Kidney (tissue), 14 donors: ENCODE results near the gene SLC51B. TPM values are rescaled to one million over a fixed set of nuclear protein-coding genes. Genes with fewer than 3 reads are reported as not detected.

Experiments
- DNase-seq, 5 donors: peaks; one replicate each; pipeline ENCODE4 v3.0.0-alpha.2; 2013 to 2020
- FAIRE-seq: peaks from 2 replicates; lab custom pipeline; 2012; peaks lifted over from hg19 to GRCh38; lab: Jason Lieb, UNC
- H3K27ac ChIP-seq, 2 donors: one replicate each; pipeline ENCODE4 v1.7.0; 2013; ENCODE audit warnings: low read depth in 2 of 2, low read length in 2 of 2, inconsistent platforms in 1 of 2
- H3K27me3 ChIP-seq: one replicate; pipeline ENCODE4 v1.7.1; 2013; ENCODE audit warnings: low read length, inconsistent platforms; ENCODE audit not compliant: control insufficient read depth, insufficient read depth
- H3K36me3 ChIP-seq, 3 donors: one replicate each; pipeline versions ENCODE4 v1.7.0 to v1.7.1; 2013; ENCODE audit warnings: low read length in 3 of 3, control low read depth in 1 of 3, inconsistent platforms in 1 of 3; ENCODE audit not compliant: insufficient read depth in 3 of 3, control insufficient read depth in 2 of 3
- H3K4me1 ChIP-seq, 3 donors: one replicate each; pipeline versions ENCODE4 v1.7.0 to v1.7.1; 2013; ENCODE audit warnings: low read length in 3 of 3, inconsistent platforms in 1 of 3, low read depth in 1 of 3; ENCODE audit not compliant: control insufficient read depth in 2 of 3, insufficient read depth in 2 of 3
- H3K4me3 ChIP-seq, 3 donors: one replicate each; pipeline versions ENCODE4 v1.7.0 to v1.8.1; 2013; ENCODE audit warnings: low read length in 3 of 3, control low read depth in 1 of 3, inconsistent platforms in 1 of 3
- H3K9ac ChIP-seq, 3 donors: one replicate each; pipeline versions ENCODE4 v1.7.0 to v1.7.1; 2013; ENCODE audit warnings: low read length in 3 of 3, control low read depth in 1 of 3, inconsistent platforms in 1 of 3
- H3K9me3 ChIP-seq, 3 donors: one replicate each; pipeline versions ENCODE4 v1.7.0 to v1.7.1; 2013; ENCODE audit warnings: low read length in 3 of 3, control low read depth in 1 of 3, inconsistent platforms in 1 of 3; ENCODE audit not compliant: control insufficient read depth in 2 of 3, insufficient read depth in 1 of 3
- CTCF ChIP-seq: IDR thresholded peaks from 3 replicates; pipeline ENCODE4 v1.5.1; 2012; ENCODE audit warnings: mild to moderate bottlenecking, moderate library complexity, borderline replicate concordance; ENCODE audit not compliant: insufficient read depth; ENCODE audit errors: extremely low read depth
- intact Hi-C: fragments of 100-400 bp; cut with DNase I; formaldehyde crosslinking; loops from one replicate; pipeline ENCODE4 v1.11.1; 2022
- polyA plus RNA-seq: library from polyadenylated mRNA; stranded (reverse); fragments of 350-450 nt; fragmentation: Illumina TruSeq; extraction: RNeasy Lipid Tissue Mini Kit (QIAGEN cat#74804); gene quantifications from one replicate; pipeline ENCODE4 v1.2.3, GENCODE V29; 2014; ENCODE audit warnings: low read depth, low replicate concordance; ENCODE audit not compliant: insufficient read depth
- total RNA-seq: library from RNA; stranded (reverse); fragmentation: NEBNext Ultra II Directional; extraction: Animal tissue kit (Norgen Biotek cat#: 25700); gene quantifications from one replicate; pipeline ENCODE4 v1.2.1, GENCODE V29; 2021
- donor health status: control.
- donor health status: control.
- donor health status: control.
- donor health status: control.
- donor health status: control.
- donor health status: DM: yes; HTN: yes; CAD: no.
- donor health status: Normal renal cell carcinoma (clear cell type).

SLC51B gene
- total and polyA plus RNA-seq, 2 donors from 2014 or later = 2.9 to 40.9 TPM

DNA sequence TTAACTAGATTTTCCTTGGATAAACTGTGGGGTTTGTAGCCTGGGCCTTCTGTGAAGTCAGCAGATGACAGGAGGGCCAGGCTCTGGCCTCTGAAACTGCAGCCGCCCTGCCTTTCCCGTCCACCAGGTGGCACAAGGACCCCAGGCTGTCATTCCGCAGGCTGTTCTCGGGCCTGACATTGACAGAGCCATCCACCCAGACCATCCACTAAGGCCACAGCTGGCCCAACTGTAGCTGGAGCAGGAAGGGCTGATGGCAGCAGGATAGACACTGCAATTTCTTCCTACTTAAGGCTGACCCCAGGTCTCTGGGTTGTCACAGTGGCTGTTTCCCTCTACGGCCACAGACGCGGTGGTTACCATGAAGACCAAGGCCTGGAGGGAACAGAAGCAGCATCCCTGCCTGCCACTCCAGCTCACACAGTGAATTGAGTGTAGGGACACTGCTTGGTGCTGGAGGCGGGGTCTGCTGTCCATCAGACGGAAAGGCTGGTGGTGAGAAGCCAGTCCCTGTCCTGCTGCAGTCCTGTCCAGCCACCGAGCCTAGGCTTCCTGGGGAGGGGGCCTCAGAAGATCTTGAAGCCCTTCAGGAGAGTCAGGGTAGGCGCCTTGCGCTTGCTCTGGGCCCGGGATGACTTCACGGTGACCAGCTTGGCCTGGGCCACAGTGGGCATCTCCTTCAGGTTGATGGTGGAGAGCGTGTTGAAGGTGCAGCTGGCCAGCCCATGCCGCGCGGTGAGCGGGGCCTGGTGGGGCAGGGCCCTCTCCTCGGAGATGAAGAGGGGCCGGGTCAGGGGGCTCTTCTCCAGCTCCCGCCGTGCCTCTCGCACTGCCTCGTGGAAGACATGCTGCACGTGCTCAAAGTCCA lies 9.4 kb downstream of the SLC51B start:
- FAIRE-seq (no peak), DNase-seq (peak; percentile 81 to 87 (median 84))
- no peak overlapping the region for H3K27ac ChIP-seq

GRCh38 chr15:65055201-65055870 lies 10.1 kb downstream of the SLC51B start:
- H3K4me3 ChIP-seq = no peak overlapping the region
- no peaks in the 10 kb centered on the region for H3K9me3 ChIP-seq
- no peak overlapping the region for H3K27ac ChIP-seq
- FAIRE-seq (no peak), DNase-seq (no peak)
- no peak overlapping the region for H3K9ac ChIP-seq
- intact Hi-C loops = no loop called here
- TF ChIP-seq CTCF = no peak
- no peaks in the 10 kb centered on the region for H3K27me3 ChIP-seq
- H3K4me1 ChIP-seq = peaks cover 0 to 12% (median 4%) of the 10 kb centered on the region in 3 donors
- no peaks in the 10 kb centered on the region for H3K36me3 ChIP-seq

More for the DNA sequence above, 9.4 kb downstream of the SLC51B start:
- peak; percentile 94 for TF ChIP-seq CTCF
- Histone ChIP-seq H3K4me3 (no peak overlapping the region), H3K9me3 (no peaks in the 10 kb centered on the region), H3K36me3 (no peaks in the 10 kb centered on the region), H3K27me3 (no peaks in the 10 kb centered on the region), H3K9ac (no peak overlapping the region), H3K4me1 (peaks cover 0 to 14% (median 4%) of the 10 kb centered on the region in 3 donors)
- intact Hi-C loops = no loop called here

DNA sequence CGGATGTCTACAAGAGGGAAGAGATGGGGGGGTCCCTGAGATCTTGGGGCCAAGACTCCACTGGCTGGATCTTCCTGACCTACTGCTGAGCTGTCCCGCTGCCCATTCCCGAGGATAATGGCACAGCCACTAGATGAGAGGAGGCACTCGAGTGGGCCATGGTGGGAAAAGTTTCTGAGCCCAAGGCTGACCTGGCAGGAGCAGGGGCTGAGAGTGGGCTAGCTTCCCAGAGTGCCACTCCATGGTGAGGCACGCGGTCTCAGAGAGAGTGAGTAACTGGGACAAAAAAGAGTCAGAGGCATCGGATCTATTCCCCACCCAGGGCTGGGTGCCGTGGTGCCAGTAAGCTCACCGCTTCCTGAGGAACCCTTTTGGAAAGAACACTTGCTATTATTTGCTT lies 10.9 kb downstream of the SLC51B start:
- H3K4me1 ChIP-seq = peaks cover 0 to 12% (median 4%) of the 10 kb centered on the region in 3 donors
- no peak for FAIRE-seq
- no peak overlapping the region for H3K4me3 ChIP-seq
- intact Hi-C loops = no loop called here
- no peak overlapping the region for H3K27ac ChIP-seq
- TF ChIP-seq CTCF = no peak
- H3K36me3 ChIP-seq = no peaks in the 10 kb centered on the region
- no peaks in the 10 kb centered on the region for H3K9me3 ChIP-seq
- no peak overlapping the region for H3K9ac ChIP-seq
- no peak for DNase-seq
- H3K27me3 ChIP-seq = no peaks in the 10 kb centered on the region
